ENCODE measurements around the gene SLC8A3. TPM values are rescaled to one million over a fixed set of nuclear protein-coding genes. Genes with fewer than 3 reads are reported as not detected.

The SLC8A3 gene
- total RNA-seq (2014; rRNA removed; shearing (Covaris generic)) = not detected in 2 replicates
- total RNA-seq (2022) = not detected in 2 replicates
- Bru-seq, nascent RNA = not detected
- not detected for BruChase-seq, experiment 1, labeled RNA remaining after a 6-hour chase
- BruChase-seq, experiment 2, labeled RNA remaining after a 2-hour chase = not detected
- long read RNA-seq = 0 reads

DNA sequence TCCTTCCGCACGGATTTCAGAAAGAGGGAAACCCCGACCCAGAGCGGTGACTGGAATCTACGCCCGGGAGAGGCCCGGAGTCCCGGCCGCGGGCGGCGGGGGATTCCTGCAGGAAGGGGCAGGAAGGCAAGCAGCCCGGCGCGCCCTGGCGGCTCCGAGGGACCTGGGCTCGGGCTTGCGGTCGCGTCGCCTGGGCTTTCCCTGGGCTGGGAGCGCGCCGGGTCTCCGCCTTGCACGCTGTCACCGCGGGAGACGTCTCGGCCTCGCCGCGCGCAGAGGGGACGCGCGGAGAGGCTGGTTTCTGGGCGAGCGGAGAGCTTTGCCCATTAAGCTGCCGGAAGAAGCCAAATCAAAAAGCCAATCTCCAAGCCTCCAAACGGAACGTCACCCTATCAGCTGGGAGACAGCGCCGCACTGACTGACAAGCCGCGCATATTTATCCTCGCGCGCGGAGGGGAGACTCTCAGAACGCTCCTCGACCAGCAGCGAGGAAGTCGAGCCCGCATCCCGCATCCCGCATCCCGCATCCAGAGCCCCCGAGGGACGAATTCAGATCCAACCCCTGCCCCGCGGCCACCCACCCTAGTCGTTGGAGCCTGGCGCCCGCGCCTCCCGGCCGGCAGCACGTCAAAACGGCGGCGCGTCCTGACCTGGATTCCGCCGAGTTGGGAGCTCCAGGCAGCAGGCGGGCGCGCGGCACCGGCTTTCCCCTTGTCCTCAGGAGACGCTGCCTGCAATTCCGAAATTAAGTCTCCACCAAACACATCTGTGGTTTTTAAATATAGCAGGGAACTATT is at the start of gene SLC8A3:
SLC8A3 (minus strand) TSS at position 293 of the 797 bp plus-strand sequence. CDS start 20,529 bp downstream, outside the sequence.
- TF ChIP-seq CTCF (conservative IDR thresholded peaks at IDR 0.05; ENCODE audit: low read length) (no peak), EZH2phosphoT487 (IDR thresholded peaks at IDR 0.05; ENCODE audit: borderline replicate concordance, low read depth, low read length) (no peak)
- intact Hi-C loops (cut with micrococcal nuclease; ENCODE audit: unreplicated experiment) = no loop called here
- no TSS peak for BruUV-seq (replicated peaks)
- CTCF ChIA-PET (ENCODE audit: unreplicated experiment) = no interaction called here
- no peaks in the 10 kb centered on the region for H3K36me3 ChIP-seq (ENCODE audit: insufficient read depth, low read length)
- no peak within 1 kb of the TSS for H2AFZ ChIP-seq (ENCODE audit: low read length)
- no peak within 1 kb of the TSS for H3K4me2 ChIP-seq (ENCODE audit: low read length)
- H4K20me1 ChIP-seq (ENCODE audit: insufficient read depth, low read length) = no peaks in the 10 kb centered on the region
- POLR2A ChIA-PET = no interaction called here
- no peaks in the 10 kb centered on the region for H3K79me2 ChIP-seq (ENCODE audit: insufficient read depth, low read depth, low read length)
- no peaks in the 10 kb centered on the region for H3K4me1 ChIP-seq (ENCODE audit: insufficient read depth, low read length, poor library complexity, severe bottlenecking)
- no peak for DNase-seq (ENCODE audit: low spot score)
- H3K9me2 ChIP-seq (ENCODE audit: insufficient read depth, low read length) = no peaks in the 10 kb centered on the region
- no peak within 1 kb of the TSS for H3K27ac ChIP-seq (ENCODE audit: low read depth, low read length, poor library complexity, severe bottlenecking)
- no peak within 1 kb of the TSS for H3K4me3 ChIP-seq (ENCODE audit: low read depth, low read length, poor library complexity, severe bottlenecking)
- no peaks in the 10 kb centered on the region for H3K9me3 ChIP-seq (ENCODE audit: low read length)

DNA sequence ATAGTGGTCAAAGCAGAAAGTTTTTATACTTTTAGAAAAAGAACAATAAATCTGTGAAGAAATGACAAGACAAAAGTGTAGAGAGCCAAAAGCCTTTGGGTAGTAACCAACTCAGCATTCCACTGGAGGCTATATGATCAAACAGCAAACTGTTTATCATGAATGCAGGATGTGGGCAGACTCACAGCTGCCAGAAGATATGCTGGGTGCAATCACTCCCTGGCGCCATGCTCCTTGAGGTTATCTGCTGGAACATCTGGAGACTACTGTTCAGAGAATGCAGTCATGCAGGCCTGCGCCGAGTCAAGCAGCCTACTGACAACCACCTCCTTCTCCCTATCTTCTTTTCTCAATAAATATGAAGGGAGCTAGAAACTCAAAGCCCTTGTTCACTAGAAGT is 49.0 kb upstream of the SLC8A3 start:
- Histone ChIP-seq H3K9me3 (ENCODE audit: low read length) (no peaks in the 10 kb centered on the region), H3K79me2 (ENCODE audit: insufficient read depth, low read depth, low read length) (no peaks in the 10 kb centered on the region), H3K9me2 (ENCODE audit: insufficient read depth, low read length) (no peaks in the 10 kb centered on the region), H2AFZ (ENCODE audit: low read length) (no peak overlapping the region), H3K27ac (ENCODE audit: low read depth, low read length, poor library complexity, severe bottlenecking) (no peak overlapping the region), H4K20me1 (ENCODE audit: insufficient read depth, low read length) (no peaks in the 10 kb centered on the region), H3K4me2 (ENCODE audit: low read length) (no peak overlapping the region), H3K36me3 (ENCODE audit: insufficient read depth, low read length) (no peaks in the 10 kb centered on the region), H3K4me3 (ENCODE audit: low read depth, low read length, poor library complexity, severe bottlenecking) (no peak overlapping the region), H3K4me1 (ENCODE audit: insufficient read depth, low read length, poor library complexity, severe bottlenecking) (no peaks in the 10 kb centered on the region)
- DNase-seq (ENCODE audit: low spot score) = no peak
- intact Hi-C loops (cut with micrococcal nuclease; ENCODE audit: unreplicated experiment) = no loop called here
- TF ChIP-seq EZH2phosphoT487 (IDR thresholded peaks at IDR 0.05; ENCODE audit: borderline replicate concordance, low read depth, low read length) (no peak), CTCF (conservative IDR thresholded peaks at IDR 0.05; ENCODE audit: low read length) (no peak)
- ChIA-PET CTCF (ENCODE audit: unreplicated experiment) (no interaction called here), POLR2A (no interaction called here)
- BruUV-seq (replicated peaks) = no TSS peak
